ENCODE data around the gene PON2.

PON2 gene

GRCh38 chr7:95441042-95441823 is 6.4 kb upstream of the PON2 start:
- DNase-seq, result no peak

GRCh38 chr7:95440394-95441038 is 5.7 kb upstream of the PON2 start:
- DNase-seq, result no peak

GRCh38 chr7:95436407-95436806 is 1.6 kb upstream of the PON2 start:
- no peak for DNase-seq

- DNase-seq, result no peak
Measured at GRCh38 chr7:95435422-95435780, 573 bp upstream of the PON2 start.

GRCh38 chr7:95433952-95434556 is 774 bp downstream of the PON2 start:
- DNase-seq, result no peak

GRCh38 chr7:95433129-95433528 is 1.7 kb downstream of the PON2 start:
- no peak for DNase-seq

- DNase-seq, result no peak
Measured at GRCh38 chr7:95432606-95433005, 2.2 kb downstream of the PON2 start.

GRCh38 chr7:95430864-95431263 is 4.0 kb downstream of the PON2 start:
- DNase-seq, result no peak

GRCh38 chr7:95429241-95429990 is 5.4 kb downstream of the PON2 start:
- DNase-seq, result no peak

GRCh38 chr7:95427914-95428516 is 6.8 kb downstream of the PON2 start:
- DNase-seq, result no peak

- DNase-seq, result no peak
Measured at GRCh38 chr7:95427166-95427565, 7.7 kb downstream of the PON2 start.

- DNase-seq, result no peak
Measured at GRCh38 chr7:95425694-95426093, 9.1 kb downstream of the PON2 start.

GRCh38 chr7:95424716-95425115 is 10.1 kb downstream of the PON2 start:
- no peak for DNase-seq

- no peak for DNase-seq
Measured at GRCh38 chr7:95421847-95422444, 12.9 kb downstream of the PON2 start.

GRCh38 chr7:95421000-95421846 is 13.6 kb downstream of the PON2 start:
- DNase-seq, result no peak

GRCh38 chr7:95412075-95412474 is 22.8 kb downstream of the PON2 start:
- peak in 1 of 5 donors; percentile 17 for DNase-seq

GRCh38 chr7:95411666-95412065 is 23.2 kb downstream of the PON2 start:
- no peak for DNase-seq

GRCh38 chr7:95411036-95411435 is 23.8 kb downstream of the PON2 start:
- DNase-seq, result peak in 1 of 5 donors; percentile 5

- no peak for DNase-seq
Measured at GRCh38 chr7:95407751-95408150, 27.1 kb downstream of the PON2 start.

GRCh38 chr7:95405800-95406199 is 29.0 kb downstream of the PON2 start:
- no peak for DNase-seq

GRCh38 chr7:95405208-95405607 is 29.6 kb downstream of the PON2 start:
- no peak for DNase-seq
